D721Med (cell line): ENCODE measurements around the gene DNAAF5.
"Not testable (repeated sequence)": the region's sequence is repeated elsewhere in the genome, so short reads cannot be mapped to it uniquely, and the experiment has no call there.

Source experiments
- DNase-seq: peaks from one replicate; pipeline ENCODE4 v3.0.0; 2011; ENCODE audit warnings: low spot score; ENCODE audit not compliant: insufficient read length
- FAIRE-seq: peaks from 2 replicates; lab custom pipeline; 2011; peaks lifted over from hg19 to GRCh38; lab: Jason Lieb, UNC
- TF ChIP-seq, protein P1 (sequence below): IDR thresholded peaks from 2 replicates; pipeline ENCODE4 v1.5.1; 2012; ENCODE audit warnings: mild to moderate bottlenecking, control low read depth; ENCODE audit not compliant: insufficient read depth; ENCODE audit errors: missing control alignments

The DNAAF5 gene

DNA sequence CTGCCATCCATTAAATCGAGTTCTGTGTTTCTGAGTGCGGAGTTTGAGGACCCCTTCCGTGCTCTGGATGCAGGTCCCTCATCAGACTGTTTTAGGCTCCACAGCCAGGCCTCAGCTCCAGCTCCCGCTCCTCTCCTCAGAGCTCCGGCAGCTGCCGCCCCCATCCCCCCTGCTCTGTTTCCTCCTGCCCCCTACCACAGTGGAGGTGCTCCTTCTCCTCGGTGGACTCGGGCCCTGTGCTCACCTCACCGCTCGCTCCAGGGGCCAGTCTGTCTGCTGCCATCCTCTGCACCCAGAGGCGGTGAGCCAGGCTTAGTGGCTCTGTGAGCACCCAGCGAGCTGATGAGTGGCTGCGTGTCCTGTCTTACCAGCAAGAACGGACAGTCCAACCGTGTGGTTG is 21.9 kb downstream of the DNAAF5 start:
- no peak for FAIRE-seq
- DNase-seq = no peak
- TF ChIP-seq, protein P1, sequence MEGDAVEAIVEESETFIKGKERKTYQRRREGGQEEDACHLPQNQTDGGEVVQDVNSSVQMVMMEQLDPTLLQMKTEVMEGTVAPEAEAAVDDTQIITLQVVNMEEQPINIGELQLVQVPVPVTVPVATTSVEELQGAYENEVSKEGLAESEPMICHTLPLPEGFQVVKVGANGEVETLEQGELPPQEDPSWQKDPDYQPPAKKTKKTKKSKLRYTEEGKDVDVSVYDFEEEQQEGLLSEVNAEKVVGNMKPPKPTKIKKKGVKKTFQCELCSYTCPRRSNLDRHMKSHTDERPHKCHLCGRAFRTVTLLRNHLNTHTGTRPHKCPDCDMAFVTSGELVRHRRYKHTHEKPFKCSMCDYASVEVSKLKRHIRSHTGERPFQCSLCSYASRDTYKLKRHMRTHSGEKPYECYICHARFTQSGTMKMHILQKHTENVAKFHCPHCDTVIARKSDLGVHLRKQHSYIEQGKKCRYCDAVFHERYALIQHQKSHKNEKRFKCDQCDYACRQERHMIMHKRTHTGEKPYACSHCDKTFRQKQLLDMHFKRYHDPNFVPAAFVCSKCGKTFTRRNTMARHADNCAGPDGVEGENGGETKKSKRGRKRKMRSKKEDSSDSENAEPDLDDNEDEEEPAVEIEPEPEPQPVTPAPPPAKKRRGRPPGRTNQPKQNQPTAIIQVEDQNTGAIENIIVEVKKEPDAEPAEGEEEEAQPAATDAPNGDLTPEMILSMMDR = no peak

DNA sequence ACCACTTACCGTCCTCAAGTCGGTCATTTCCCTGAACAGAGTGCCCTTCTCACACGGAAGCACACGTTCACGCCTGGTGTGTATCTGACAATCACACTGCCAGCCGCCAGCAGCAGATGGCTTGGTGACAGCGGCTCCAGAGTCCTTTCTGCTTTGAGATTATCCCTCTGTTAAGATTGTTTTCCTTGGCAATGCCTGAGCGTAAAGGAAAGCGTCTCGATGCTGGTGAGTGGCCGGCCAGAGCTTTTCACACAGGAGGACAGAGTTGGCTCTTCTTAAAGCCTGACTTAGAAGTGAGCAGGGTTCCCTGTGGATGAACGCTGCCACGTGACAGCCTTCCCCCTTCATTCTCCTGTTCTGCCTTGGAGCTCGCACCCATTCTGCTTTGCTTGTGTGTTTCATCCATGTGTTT is 22.6 kb downstream of the DNAAF5 start:
- peak; percentile 64 for FAIRE-seq
- DNase-seq = peak; percentile 83
- TF ChIP-seq, protein P1 = no peak

DNA sequence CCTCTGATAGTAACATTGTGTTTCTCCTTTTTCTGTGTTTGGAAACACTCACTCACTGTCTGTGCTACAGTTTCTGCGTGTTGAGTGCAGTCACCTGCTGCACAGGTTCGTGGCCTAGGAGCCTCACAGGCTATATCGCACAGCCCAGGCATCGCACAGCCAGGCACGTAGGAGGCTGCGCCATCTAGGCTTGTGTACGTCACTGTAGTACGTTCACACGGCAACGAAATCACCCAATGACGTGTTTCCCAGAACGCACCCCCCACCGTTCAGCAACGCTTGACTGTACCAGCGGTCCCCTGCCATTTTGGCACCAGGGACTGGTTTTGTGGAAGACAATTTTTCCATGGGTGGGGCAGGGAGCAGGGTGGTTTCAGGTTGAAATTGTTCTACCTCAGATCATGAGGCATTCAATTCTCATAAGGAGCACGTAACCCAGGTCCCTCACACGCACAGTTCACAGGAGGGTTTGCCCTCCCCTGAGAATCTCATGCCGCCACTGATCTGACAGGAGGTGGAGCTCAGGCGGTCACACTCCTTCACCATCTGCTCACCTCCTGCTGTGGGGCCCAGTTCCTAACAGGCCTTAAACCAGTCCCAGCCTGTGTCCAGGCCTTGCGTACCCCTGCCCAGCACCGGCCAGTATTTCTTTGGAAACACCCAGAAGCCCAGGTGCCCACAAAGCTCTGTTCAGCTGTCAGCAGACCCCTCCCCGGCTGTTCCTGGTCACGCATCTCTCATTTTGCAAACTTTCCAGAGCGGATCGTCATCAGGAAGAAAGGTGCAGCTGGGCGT is 23.8 kb downstream of the DNAAF5 start:
- TF ChIP-seq, protein P1 = no peak
- DNase-seq = no peak
- peak; percentile 63 for FAIRE-seq

DNA sequence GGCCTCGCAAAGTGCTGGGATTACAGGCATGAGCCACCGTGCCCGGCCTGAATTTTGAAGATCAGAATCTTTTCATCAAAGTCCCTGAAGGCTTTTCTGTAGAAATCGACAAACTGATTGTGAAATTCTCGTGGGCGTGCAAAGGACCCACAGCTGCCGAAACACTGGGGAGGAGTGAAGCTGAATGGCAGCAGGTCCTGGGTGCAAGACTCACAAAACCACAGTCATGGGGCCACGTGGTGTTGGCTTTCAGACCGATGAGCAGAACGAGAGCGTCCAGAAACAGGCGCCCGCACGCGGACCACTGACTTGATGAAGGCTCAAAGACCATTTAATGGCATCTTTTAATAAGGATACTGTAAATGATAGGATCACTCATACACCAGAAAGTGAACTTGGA is 25.3 kb downstream of the DNAAF5 start:
- FAIRE-seq (no peak), DNase-seq (no peak)
- TF ChIP-seq, protein P1 = no peak

DNA sequence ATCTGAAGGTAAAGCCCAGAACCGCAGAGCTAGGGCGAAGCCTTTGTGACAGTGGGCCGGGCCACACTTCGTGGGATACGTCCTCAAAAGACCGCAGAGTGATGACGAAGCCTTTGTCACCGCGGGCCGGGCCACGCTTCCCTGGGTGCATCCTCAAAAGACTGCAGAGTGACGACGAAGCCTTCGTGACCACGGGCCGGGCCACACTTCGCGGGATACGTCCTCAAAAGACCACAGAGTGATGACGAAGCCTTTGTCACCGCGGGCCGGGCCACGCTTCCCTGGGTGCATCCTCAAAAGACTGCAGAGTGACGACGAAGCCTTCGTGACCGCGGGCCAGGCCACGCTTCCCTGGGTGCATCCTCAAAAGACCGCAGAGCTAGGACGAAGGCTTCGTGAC is 25.8 kb downstream of the DNAAF5 start:
- FAIRE-seq, DNase-seq: not testable (repeated sequence)

DNA sequence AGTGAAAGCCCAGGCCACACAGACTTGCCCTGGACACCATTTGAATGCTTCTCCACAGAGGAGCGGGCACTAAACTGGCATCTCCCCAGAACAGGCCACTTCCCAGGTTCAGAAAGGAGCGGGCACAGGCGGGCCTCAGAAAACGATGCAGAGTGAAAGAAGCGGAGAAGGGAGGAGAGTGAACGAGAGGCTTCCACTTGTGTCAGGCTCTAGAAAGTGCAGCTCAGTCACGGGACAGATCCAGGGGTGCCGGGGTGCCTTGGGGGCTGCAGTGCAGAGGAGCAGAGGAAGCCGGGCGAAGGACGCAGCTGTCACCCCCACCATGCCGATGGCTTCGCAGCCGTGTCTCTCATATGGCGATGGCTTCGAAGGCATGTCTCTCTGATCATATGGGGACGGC is 26.7 kb downstream of the DNAAF5 start:
- DNase-seq = no peak
- TF ChIP-seq, protein P1 = no peak
- FAIRE-seq = no peak

DNA sequence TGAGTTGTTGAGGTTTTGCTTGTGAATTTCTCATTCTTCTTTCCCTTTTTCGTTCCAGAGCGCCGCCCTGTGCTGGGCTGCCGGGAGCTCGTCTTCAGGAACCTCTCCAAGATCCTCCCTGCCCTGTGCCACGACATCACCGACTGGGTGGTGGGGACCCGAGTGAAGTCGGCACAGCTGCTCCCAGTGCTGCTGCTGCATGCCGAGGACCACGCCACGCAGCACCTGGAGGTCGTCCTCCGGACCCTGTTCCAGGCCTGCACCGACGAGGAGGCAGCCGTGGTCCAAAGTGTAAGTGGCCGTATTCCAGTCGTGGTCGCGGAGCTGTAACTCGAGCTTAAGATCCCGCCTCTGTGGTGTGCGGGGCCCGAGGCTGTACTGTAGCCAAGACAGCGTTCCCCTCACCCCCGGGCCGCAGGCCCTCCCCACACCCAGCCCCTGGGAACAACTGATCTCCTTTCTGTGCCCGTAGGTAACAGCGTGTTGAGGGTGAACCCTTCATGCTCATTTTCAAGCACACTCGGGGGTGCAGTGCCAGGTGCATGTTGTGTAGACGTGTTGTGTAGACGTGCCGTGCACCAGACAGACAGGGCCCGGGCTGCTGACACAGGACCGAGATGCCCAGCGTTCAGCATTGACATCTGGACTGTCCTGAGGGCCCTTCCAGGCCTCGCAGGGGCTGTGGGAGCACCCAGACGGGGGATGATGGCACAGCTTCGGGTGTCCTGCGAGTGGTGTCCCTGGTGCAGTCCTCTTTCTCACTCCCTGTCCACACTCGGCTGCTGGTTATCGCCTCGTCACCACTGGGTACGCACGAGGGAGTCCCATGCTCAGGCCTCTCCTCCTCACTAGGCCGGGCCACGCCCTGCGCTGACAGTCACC is 28.3 kb downstream of the DNAAF5 start:
- TF ChIP-seq, protein P1 = no peak
- DNase-seq (no peak), FAIRE-seq (no peak)
